Immature natural killer cell (primary cell): ENCODE data around the gene HAPLN3. TPM values are rescaled to one million over a fixed set of nuclear protein-coding genes. Genes with fewer than 3 reads are reported as not detected.
"Not testable (repeated sequence)": the region's sequence is repeated elsewhere in the genome, so short reads cannot be mapped to it uniquely, and the experiment has no call there.

Experiments used
- DNase-seq, 3 donors: peaks; one replicate each; pipeline ENCODE4 v3.0.0; 2022; ENCODE audit warnings: mixed read lengths in 1 of 3
- H3K27ac Mint-ChIP-seq, 6 donors: one replicate each; pipeline ENCODE4 v1.8.0; 2020; ENCODE audit warnings: mixed read lengths in 6 of 6, mild to moderate bottlenecking in 5 of 6, inconsistent platforms in 4 of 6, moderate library complexity in 3 of 6
- H3K27me3 Mint-ChIP-seq, 3 donors: one replicate each; pipeline ENCODE4 v1.8.0; 2020 to 2021; ENCODE audit warnings: low read depth in 3 of 3, mild to moderate bottlenecking in 3 of 3, mixed read lengths in 3 of 3, moderate library complexity in 3 of 3, inconsistent platforms in 1 of 3
- H3K36me3 Mint-ChIP-seq, 3 donors: one replicate each; pipeline ENCODE4 v1.8.0; 2020; ENCODE audit warnings: mixed read lengths in 3 of 3, inconsistent platforms in 2 of 3, mild to moderate bottlenecking in 2 of 3
- H3K4me1 Mint-ChIP-seq, 2 donors: one replicate each; pipeline ENCODE4 v1.8.0; 2020; ENCODE audit warnings: inconsistent platforms in 2 of 2, mild to moderate bottlenecking in 2 of 2, mixed read lengths in 2 of 2, moderate library complexity in 1 of 2
- H3K4me3 Mint-ChIP-seq, 5 donors: one replicate each; pipeline ENCODE4 v1.8.0; 2020; ENCODE audit warnings: mild to moderate bottlenecking in 5 of 5, mixed read lengths in 5 of 5, inconsistent platforms in 3 of 5, moderate library complexity in 3 of 5
- H3K9me3 Mint-ChIP-seq, 6 donors: one replicate each; pipeline ENCODE4 v1.8.0; 2020; ENCODE audit warnings: mild to moderate bottlenecking in 6 of 6, mixed read lengths in 6 of 6, inconsistent platforms in 4 of 6, moderate library complexity in 3 of 6
- polyA plus RNA-seq, 3 donors: library from polyadenylated mRNA; unstranded; fragments of 300-500 nt; fragmentation: Illumina TruSeq; gene quantifications; one replicate each; pipeline ENCODE4 v1.2.3, GENCODE V29; 2021

The HAPLN3 gene, protein sequence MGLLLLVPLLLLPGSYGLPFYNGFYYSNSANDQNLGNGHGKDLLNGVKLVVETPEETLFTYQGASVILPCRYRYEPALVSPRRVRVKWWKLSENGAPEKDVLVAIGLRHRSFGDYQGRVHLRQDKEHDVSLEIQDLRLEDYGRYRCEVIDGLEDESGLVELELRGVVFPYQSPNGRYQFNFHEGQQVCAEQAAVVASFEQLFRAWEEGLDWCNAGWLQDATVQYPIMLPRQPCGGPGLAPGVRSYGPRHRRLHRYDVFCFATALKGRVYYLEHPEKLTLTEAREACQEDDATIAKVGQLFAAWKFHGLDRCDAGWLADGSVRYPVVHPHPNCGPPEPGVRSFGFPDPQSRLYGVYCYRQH
- 1 to 10 TPM; 3.4 to 7.8 (median 5.3) TPM for polyA plus RNA-seq

DNA sequence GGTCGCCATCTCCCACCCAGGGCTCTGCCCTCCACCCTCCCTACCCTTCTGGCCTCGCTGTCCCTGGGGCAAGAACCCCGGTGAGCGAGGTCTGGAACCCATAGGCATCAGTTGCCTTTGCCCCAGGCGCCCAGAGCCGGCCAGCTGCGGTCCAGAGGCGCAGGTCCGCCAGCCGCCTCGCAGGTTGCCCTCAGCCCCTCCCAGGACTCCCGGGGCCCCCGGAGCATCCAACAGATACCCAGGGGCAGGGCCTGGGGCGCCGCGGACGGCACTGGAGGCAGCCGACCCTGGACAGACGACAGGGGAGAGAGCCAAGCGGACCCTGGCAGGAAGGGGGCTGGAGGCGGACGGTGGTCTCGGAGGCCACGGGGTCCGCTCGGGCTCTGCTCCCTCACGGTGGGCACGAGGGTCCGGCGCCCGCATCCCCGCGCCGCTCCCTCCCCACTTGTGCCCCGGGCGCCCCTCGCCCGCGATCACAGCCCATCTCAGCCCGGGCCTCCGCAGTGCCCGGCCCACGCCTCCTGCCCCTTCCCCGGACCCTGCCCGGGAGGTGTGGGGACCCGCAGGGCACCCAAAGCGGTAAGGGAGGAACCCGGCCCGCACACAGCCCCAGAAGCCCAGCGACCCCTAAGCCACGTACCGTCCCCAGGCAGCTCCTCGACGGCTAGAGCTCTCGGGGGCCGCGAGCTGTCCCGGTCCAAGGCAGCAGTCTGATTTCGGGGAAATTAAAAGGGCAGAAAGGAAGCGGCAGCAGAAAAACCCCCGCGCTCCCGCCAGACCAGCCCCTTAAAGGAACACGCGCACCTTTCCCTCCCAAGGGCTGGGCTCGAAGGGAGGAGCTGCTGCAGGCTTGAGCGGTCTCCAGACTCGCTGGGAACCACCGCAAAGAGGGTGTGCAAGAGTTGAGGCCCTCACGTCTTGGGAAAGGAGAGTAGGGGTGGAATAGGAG is at the start of gene HAPLN3:
Gene HAPLN3, minus strand, starts transcription at position 726 of the 949 bp plus-strand sequence. CDS start 8,246 bp downstream, outside the sequence.
- peak in 1 of 3 donors; percentile 28 for DNase-seq
- Mint-ChIP-seq H3K27ac (peak within 1 kb of the TSS in 3 of 6 donors; percentile 28 to 66 (median 64)), H3K9me3 (no peaks in the 10 kb centered on the region), H3K4me1 (peaks cover 13% of the 10 kb centered on the region in 2 donors), H3K4me3 (peak within 1 kb of the TSS; percentile 74 to 85 (median 81)), H3K27me3 (peaks cover 6 to 12% (median 7%) of the 10 kb centered on the region in 3 donors), H3K36me3 (no peaks in the 10 kb centered on the region)

GRCh38 chr15:88940110-88940675 is 44.8 kb upstream of the HAPLN3 start:
- H3K27me3 Mint-ChIP-seq, result peaks cover 0 to 4% (median 3%) of the 10 kb centered on the region in 3 donors
- H3K4me1 Mint-ChIP-seq, result no peaks in the 10 kb centered on the region
- no peak overlapping the region for H3K27ac Mint-ChIP-seq
- H3K9me3 Mint-ChIP-seq, result no peaks in the 10 kb centered on the region
- H3K36me3 Mint-ChIP-seq, result no peaks in the 10 kb centered on the region
- no peak for DNase-seq
- no peak overlapping the region for H3K4me3 Mint-ChIP-seq

DNA sequence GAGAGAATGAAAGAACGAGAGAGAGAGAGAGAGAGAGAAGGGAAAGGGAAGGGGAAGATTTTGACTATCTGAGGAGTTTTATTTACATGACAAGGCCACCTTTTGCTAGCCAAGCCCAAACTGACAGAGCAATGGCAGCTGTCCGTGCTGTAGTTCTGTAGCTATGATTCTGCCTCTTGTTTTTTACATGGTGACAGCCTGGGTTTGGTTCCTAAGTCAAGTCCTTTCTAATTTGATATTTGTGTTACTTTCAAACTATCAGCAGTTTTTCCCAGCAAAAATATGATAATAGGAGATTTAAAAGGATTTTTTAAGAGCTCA is 44.1 kb upstream of the HAPLN3 start:
- no peak overlapping the region for H3K4me3 Mint-ChIP-seq
- no peak overlapping the region for H3K27ac Mint-ChIP-seq
- H3K4me1 Mint-ChIP-seq, result no peaks in the 10 kb centered on the region
- H3K27me3 Mint-ChIP-seq, result peaks cover 0 to 4% (median 3%) of the 10 kb centered on the region in 3 donors
- peaks cover 0 to 4% (median 0%) of the 10 kb centered on the region in 6 donors for H3K9me3 Mint-ChIP-seq
- no peak for DNase-seq
- no peaks in the 10 kb centered on the region for H3K36me3 Mint-ChIP-seq

DNA sequence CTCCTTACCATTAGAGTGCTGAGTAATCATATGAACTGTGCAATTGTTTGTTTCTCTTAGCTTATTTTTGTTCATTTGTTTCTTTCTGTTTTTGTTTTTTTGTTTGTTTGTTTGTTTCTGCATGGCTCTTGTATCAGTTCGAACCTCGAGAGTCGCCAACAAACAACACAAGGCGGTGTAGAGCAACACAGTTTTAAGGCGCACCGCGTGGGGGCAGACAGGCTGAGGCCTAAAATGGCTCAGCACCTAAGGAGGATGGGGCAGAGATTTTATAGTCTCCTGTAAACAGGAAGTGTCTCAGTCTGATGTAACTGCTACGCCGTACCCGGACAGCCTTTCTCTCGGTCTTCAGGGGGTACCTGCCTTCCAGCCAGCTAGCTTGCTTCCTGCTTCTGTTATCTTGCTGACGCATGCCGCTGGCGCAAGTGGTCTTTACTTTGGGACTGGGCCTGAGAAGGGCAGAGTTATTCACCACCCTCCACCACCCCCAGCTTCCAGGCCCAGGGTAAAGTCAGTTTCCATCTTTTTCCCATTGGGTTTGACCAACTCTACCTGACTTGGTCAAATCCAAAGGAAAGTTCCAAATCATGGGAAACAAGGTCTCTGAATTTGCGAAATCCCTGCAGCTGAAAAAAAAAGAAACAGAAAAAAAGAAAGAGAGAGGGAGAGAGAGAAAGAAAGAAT is 43.6 kb upstream of the HAPLN3 start:
- Mint-ChIP-seq H3K27me3 (peaks cover 0 to 4% (median 3%) of the 10 kb centered on the region in 3 donors), H3K4me1 (no peaks in the 10 kb centered on the region), H3K27ac (no peak overlapping the region), H3K36me3 (no peaks in the 10 kb centered on the region), H3K4me3 (no peak overlapping the region), H3K9me3 (peaks cover 0 to 9% (median 0%) of the 10 kb centered on the region in 6 donors)
- no peak for DNase-seq

- H3K9me3 Mint-ChIP-seq, result peaks cover 0 to 10% (median 0%) of the 10 kb centered on the region in 6 donors
- H3K36me3 Mint-ChIP-seq, H3K4me1 Mint-ChIP-seq, DNase-seq, H3K27me3 Mint-ChIP-seq, H3K27ac Mint-ChIP-seq, H3K4me3 Mint-ChIP-seq: not testable (repeated sequence)
Observed at GRCh38 chr15:88934449-88934848, 39.1 kb upstream of the HAPLN3 start.

DNA sequence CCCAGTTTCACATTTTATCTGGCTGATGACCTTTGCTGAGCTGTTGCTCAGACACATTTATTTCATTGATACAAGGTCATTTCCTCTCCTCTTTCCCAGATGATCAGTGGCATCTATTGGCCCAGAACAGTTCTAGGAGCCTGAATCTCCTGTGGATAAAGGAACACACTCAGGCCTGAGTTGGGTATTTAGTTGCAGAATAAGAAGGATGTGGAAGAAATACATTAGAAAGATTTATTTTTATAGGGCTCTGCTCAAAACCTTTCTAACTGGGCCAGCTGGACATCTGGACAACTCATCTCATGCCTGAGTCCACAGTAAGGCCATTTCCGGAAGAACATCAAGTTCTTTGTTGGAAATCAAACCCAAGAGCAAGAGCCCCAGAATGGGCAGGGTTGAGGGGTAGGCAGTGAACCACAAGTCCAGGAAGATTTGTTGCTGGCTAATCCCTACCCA is 37.6 kb upstream of the HAPLN3 start:
- H3K36me3 Mint-ChIP-seq, result no peaks in the 10 kb centered on the region
- H3K4me1 Mint-ChIP-seq, result no peaks in the 10 kb centered on the region
- H3K27me3 Mint-ChIP-seq, result peaks cover 5 to 12% (median 9%) of the 10 kb centered on the region in 3 donors

GRCh38 chr15:88932271-88932874 is 37.0 kb upstream of the HAPLN3 start:
- Mint-ChIP-seq H3K9me3 (peaks cover 0 to 10% (median 0%) of the 10 kb centered on the region in 6 donors), H3K36me3 (no peaks in the 10 kb centered on the region), H3K4me3 (no peak overlapping the region), H3K27me3 (peaks cover 5 to 10% (median 9%) of the 10 kb centered on the region in 3 donors), H3K4me1 (no peaks in the 10 kb centered on the region), H3K27ac (no peak overlapping the region)
- DNase-seq, result no peak

More for the DNA sequence above, 37.6 kb upstream of the HAPLN3 start:
- DNase-seq, result no peak
- H3K4me3 Mint-ChIP-seq, result no peak overlapping the region
- peaks cover 0 to 10% (median 0%) of the 10 kb centered on the region in 6 donors for H3K9me3 Mint-ChIP-seq
- no peak overlapping the region for H3K27ac Mint-ChIP-seq

DNA sequence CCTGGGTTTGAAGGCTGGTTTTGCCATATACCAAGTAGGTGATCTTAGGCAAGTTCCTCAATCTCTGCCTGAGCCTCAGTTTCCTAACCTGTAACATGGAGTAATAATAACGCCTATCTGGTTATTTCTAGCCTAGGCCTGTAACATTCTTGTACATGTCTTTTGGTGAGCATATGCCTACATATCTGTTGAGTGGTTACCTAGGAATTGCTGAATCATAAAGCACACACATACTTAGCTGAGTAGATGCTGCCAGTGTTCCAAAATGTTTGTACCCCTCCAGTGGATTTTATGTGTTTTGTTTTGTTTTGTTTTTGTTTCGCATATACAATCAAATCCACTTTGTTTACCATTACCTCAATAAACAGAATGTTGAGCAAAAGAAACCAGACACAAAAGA is 35.2 kb upstream of the HAPLN3 start:
- no peak for DNase-seq
- Mint-ChIP-seq H3K4me1 (no peaks in the 10 kb centered on the region), H3K27ac (no peak overlapping the region), H3K27me3 (peaks cover 5 to 10% (median 8%) of the 10 kb centered on the region in 3 donors), H3K4me3 (no peak overlapping the region), H3K9me3 (peaks cover 0 to 10% (median 0%) of the 10 kb centered on the region in 6 donors), H3K36me3 (no peaks in the 10 kb centered on the region)

- not testable (repeated sequence) for DNase-seq, H3K27me3 Mint-ChIP-seq, H3K4me1 Mint-ChIP-seq, H3K27ac Mint-ChIP-seq, H3K4me3 Mint-ChIP-seq, H3K36me3 Mint-ChIP-seq, H3K9me3 Mint-ChIP-seq
Observed at GRCh38 chr15:88929358-88930098, 34.2 kb upstream of the HAPLN3 start.

- not testable (repeated sequence) for H3K4me3 Mint-ChIP-seq, H3K36me3 Mint-ChIP-seq, H3K9me3 Mint-ChIP-seq, DNase-seq, H3K4me1 Mint-ChIP-seq, H3K27me3 Mint-ChIP-seq, H3K27ac Mint-ChIP-seq
Observed at GRCh38 chr15:88928192-88928591, 32.8 kb upstream of the HAPLN3 start.

DNA sequence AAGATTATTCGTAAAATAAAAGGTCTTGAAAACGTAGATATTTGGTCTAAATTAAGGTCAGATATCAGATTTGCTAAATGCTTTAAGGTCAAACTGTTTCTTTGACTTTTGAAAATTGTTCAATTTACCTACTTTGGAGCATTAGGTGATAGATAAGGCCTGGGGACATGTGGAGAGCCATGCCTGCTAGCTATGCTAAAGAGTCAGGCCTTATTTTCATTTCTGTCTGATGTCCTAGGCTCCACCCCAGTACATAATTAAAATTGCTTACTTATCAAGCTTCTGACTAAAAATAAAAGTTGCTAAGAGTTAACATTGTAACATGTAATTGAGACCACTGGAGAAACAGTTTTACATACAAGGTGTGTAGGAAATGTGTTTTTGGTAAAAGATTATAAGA is 30.3 kb upstream of the HAPLN3 start:
- not testable (repeated sequence) for H3K36me3 Mint-ChIP-seq, H3K4me3 Mint-ChIP-seq, DNase-seq, H3K4me1 Mint-ChIP-seq, H3K27ac Mint-ChIP-seq, H3K9me3 Mint-ChIP-seq
- peaks cover 5 to 13% (median 5%) of the 10 kb centered on the region in 3 donors for H3K27me3 Mint-ChIP-seq

- H3K4me3 Mint-ChIP-seq, H3K27me3 Mint-ChIP-seq, H3K36me3 Mint-ChIP-seq, DNase-seq, H3K27ac Mint-ChIP-seq, H3K9me3 Mint-ChIP-seq, H3K4me1 Mint-ChIP-seq: not testable (repeated sequence)
Observed at GRCh38 chr15:88920892-88921435, 25.6 kb upstream of the HAPLN3 start.
